ENCODE measurements around the gene UBE2B.

- TF ChIP-seq, protein P1, sequence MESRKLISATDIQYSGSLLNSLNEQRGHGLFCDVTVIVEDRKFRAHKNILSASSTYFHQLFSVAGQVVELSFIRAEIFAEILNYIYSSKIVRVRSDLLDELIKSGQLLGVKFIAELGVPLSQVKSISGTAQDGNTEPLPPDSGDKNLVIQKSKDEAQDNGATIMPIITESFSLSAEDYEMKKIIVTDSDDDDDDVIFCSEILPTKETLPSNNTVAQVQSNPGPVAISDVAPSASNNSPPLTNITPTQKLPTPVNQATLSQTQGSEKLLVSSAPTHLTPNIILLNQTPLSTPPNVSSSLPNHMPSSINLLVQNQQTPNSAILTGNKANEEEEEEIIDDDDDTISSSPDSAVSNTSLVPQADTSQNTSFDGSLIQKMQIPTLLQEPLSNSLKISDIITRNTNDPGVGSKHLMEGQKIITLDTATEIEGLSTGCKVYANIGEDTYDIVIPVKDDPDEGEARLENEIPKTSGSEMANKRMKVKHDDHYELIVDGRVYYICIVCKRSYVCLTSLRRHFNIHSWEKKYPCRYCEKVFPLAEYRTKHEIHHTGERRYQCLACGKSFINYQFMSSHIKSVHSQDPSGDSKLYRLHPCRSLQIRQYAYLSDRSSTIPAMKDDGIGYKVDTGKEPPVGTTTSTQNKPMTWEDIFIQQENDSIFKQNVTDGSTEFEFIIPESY (IDR thresholded peaks at IDR 0.05) = no peak
- TF ChIP-seq, protein P2, sequence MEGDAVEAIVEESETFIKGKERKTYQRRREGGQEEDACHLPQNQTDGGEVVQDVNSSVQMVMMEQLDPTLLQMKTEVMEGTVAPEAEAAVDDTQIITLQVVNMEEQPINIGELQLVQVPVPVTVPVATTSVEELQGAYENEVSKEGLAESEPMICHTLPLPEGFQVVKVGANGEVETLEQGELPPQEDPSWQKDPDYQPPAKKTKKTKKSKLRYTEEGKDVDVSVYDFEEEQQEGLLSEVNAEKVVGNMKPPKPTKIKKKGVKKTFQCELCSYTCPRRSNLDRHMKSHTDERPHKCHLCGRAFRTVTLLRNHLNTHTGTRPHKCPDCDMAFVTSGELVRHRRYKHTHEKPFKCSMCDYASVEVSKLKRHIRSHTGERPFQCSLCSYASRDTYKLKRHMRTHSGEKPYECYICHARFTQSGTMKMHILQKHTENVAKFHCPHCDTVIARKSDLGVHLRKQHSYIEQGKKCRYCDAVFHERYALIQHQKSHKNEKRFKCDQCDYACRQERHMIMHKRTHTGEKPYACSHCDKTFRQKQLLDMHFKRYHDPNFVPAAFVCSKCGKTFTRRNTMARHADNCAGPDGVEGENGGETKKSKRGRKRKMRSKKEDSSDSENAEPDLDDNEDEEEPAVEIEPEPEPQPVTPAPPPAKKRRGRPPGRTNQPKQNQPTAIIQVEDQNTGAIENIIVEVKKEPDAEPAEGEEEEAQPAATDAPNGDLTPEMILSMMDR (IDR thresholded peaks at IDR 0.05; ENCODE audit: low read depth, low read length, missing input control) = no peak
- no peak for TF ChIP-seq YY1 (IDR thresholded peaks at IDR 0.05)
- no peak for TF ChIP-seq JUND (IDR thresholded peaks at IDR 0.05)
Observed at GRCh38 chr5:134427540-134428041, 56.2 kb downstream of the UBE2B start.
